IPS-18c (cell line): ENCODE measurements around the gene ERCC6L2.

Experiments used
- H3K4me3 ChIP-seq: 2 replicates; pipeline ENCODE4 v1.7.0; 2013; ENCODE audit warnings: low read depth, mild to moderate bottlenecking, low read length, moderate library complexity; ENCODE audit not compliant: insufficient read depth
- H3K9me3 ChIP-seq: one replicate; pipeline ENCODE4 v1.6.1; 2013; ENCODE audit warnings: mild to moderate bottlenecking, low read length, moderate library complexity; ENCODE audit not compliant: control insufficient read depth, insufficient read depth

ERCC6L2 gene

GRCh38 chr9:95875305-95876137 lies at the start of gene ERCC6L2:
Gene ERCC6L2, plus strand, starts transcription at chr9:95875691. Its CDS starts 348 bp downstream, at chr9:95876039.
- Histone ChIP-seq H3K9me3 (no peaks in the 10 kb centered on the region), H3K4me3 (no peak within 1 kb of the TSS; the same call in 1 of the 2 replicates)

GRCh38 chr9:95826183-95826838 lies 49.2 kb upstream of the ERCC6L2 start:
- H3K4me3 ChIP-seq, result no peak overlapping the region
- no peaks in the 10 kb centered on the region for H3K9me3 ChIP-seq

DNA sequence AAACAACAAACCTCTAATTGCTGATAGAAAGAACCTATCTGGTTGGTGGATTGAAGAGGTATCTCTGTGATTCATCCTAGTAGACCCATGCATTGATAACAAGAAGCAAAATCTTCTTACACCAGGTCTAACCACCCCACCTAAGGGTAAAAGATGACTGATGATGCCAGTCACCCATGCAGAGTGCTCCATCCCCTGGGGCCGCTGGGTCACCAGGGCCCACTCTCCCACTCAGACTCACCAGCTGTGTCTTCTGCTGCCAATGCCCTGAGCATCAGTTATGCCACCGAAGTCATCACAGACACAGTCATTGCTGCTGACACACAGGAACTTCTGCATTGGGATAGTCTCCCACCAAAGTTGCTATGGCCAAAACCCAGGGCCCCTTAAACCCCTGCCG lies 44.7 kb upstream of the ERCC6L2 start:
- Histone ChIP-seq H3K4me3 (no peak overlapping the region), H3K9me3 (no peaks in the 10 kb centered on the region)

GRCh38 chr9:95831810-95832209 lies 43.7 kb upstream of the ERCC6L2 start:
- no peak overlapping the region for H3K4me3 ChIP-seq
- no peaks in the 10 kb centered on the region for H3K9me3 ChIP-seq

DNA sequence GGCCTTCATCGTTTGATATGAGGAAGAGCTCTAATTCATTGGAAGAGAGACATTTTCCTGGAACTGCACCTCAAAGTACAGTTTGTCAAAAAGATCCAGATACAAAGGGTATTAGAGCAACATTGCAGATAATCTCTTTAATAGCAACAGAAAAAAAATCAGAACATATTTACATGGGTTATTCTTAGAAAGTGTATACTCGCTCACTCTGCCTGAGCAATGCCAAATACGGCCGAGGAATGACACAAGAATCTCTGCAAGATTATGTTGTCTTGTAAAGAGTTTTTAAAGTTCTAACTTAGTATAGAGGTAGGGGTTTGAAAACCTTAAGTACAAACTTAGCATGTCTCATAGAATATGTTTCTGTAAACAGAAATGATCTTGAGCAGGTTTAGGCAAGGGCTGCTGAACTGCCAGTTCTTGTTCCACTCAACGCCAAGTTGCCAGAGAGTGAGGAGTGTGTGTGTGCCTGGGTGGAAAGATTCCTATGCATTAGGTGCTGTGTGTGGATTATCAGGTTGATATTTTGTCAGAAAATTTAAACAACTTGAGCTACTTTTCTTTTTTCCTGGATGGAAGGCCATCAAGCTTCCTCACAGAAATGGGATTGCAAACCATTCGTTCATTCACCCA lies 41.8 kb upstream of the ERCC6L2 start:
- Histone ChIP-seq H3K4me3 (no peak overlapping the region), H3K9me3 (no peaks in the 10 kb centered on the region)

DNA sequence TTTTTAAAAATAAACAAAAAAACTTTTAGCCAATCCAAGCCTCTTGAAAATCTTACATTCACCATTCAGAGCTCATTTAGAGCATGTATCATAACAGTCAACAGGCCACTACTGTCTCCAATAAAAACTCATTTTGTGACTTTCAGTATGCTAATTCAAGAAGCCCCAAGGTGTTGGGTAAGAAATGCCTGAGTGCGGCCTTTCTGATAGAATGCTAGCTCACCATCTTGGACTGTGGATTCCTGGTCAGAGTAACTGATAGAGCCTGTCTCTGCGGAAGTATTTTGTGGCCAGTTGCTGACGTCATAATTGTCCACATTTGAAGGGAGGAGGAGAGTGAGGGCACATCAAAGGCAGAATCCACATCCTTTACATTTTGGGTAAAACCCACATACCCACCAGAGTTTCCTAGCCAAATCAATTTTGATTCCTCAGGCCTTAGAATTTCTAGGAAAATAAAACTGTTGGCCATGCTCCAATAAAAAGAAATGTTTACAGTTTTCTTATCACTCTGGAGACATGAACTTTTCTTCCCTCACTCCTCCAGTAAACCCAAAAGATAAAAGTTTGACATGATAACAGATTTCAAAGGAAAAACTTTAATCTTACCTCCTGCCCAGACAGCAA lies 41.1 kb upstream of the ERCC6L2 start:
- H3K4me3 ChIP-seq, result no peak overlapping the region
- H3K9me3 ChIP-seq, result no peaks in the 10 kb centered on the region

DNA sequence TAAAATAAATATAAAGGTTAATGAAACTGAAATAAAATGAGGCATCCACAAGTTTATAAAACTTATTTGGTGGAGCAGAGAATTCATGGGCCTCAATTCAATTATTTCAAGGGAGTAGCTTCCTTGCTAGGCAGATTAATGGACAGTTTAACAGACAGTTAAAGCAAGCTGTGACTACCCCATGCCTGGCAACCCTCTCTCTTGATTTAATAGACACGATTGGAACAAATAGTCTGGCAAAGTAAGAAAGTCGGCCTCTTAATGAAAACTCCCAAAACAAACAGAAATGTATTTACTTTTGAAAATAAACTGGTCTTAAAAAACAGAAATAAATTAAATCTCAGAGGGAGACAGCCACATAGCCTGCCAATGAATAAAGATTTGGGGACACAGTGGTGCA lies 40.1 kb upstream of the ERCC6L2 start:
- Histone ChIP-seq H3K9me3 (no peaks in the 10 kb centered on the region), H3K4me3 (no peak overlapping the region)

- H3K4me3 ChIP-seq, result no peak overlapping the region
- no peaks in the 10 kb centered on the region for H3K9me3 ChIP-seq
Measured at GRCh38 chr9:95836072-95836471, 39.4 kb upstream of the ERCC6L2 start.

- H3K9me3 ChIP-seq, result no peaks in the 10 kb centered on the region
- no peak overlapping the region for H3K4me3 ChIP-seq
Measured at GRCh38 chr9:95839012-95839411, 36.5 kb upstream of the ERCC6L2 start.

- Histone ChIP-seq H3K9me3 (no peaks in the 10 kb centered on the region), H3K4me3 (no peak overlapping the region)
Measured at GRCh38 chr9:95840074-95840473, 35.4 kb upstream of the ERCC6L2 start.

DNA sequence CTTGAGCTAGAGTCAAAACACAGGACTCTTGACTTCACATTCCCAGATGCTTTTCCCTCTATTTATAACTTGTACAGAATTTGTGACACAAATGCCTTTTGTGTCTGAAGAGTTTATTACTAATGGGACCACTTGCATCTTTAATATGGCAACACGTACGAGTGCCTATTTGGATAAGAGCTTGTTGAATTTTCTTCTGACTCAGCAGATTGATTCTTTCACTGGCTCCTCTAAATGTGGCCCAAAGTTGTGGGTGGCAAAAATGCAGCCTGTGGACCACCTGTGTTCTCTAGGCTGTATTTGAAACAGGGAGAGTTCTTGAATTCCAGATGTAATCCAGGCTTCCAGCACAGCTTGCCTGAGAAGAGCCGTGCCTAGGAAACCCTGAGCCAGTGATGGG lies 34.1 kb upstream of the ERCC6L2 start:
- H3K9me3 ChIP-seq, result no peaks in the 10 kb centered on the region

GRCh38 chr9:95845751-95846150 lies 29.7 kb upstream of the ERCC6L2 start:
- no peak overlapping the region for H3K4me3 ChIP-seq

More for the DNA sequence above, 34.1 kb upstream of the ERCC6L2 start:
- H3K4me3 ChIP-seq, result no peak overlapping the region

DNA sequence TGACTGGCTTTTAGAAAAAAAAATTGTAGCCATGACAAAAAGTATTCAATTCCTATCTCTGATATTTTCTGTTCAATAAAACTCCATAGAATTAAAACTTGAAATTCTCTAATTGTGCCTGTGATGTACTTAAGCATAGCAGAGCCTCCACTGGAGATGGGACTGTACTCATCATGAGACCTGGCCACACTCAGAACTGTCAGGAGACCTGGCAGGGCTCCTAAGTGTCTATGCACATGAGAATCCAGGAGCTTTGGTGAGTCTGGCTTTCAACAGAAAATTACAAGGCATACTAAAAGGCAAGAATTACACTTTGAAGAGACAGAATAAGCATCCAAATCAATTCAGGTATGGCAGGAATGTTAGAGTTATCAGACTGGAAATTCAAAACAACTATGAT lies 26.7 kb upstream of the ERCC6L2 start:
- H3K4me3 ChIP-seq, result no peak overlapping the region
- no peaks in the 10 kb centered on the region for H3K9me3 ChIP-seq

More at GRCh38 chr9:95845751-95846150, 29.7 kb upstream of the ERCC6L2 start:
- H3K9me3 ChIP-seq, result no peaks in the 10 kb centered on the region

GRCh38 chr9:95852059-95853032 lies 23.1 kb upstream of the ERCC6L2 start:
- no peaks in the 10 kb centered on the region for H3K9me3 ChIP-seq
- no peak overlapping the region for H3K4me3 ChIP-seq

GRCh38 chr9:95854386-95855020 lies 21.0 kb upstream of the ERCC6L2 start:
- no peaks in the 10 kb centered on the region for H3K9me3 ChIP-seq
- no peak overlapping the region for H3K4me3 ChIP-seq

GRCh38 chr9:95855961-95856360 lies 19.5 kb upstream of the ERCC6L2 start:
- no peaks in the 10 kb centered on the region for H3K9me3 ChIP-seq

More at GRCh38 chr9:95855961-95856360, 19.5 kb upstream of the ERCC6L2 start:
- no peak overlapping the region for H3K4me3 ChIP-seq
